Fibroblast of the aortic adventitia (primary cell): ENCODE data around the gene DIAPH3. TPM values are rescaled to one million over a fixed set of nuclear protein-coding genes. Genes with fewer than 3 reads are reported as not detected.

ENCODE experiments used
- DNase-seq: peaks from one replicate; pipeline ENCODE4 v3.0.0-alpha.2; 2010; ENCODE audit warnings: low read depth
- H3K4me3 ChIP-seq: 2 replicates; pipeline ENCODE4 v1.5.1; 2011; ENCODE audit warnings: low read depth, mild to moderate bottlenecking, control low read depth, low read length, moderate library complexity
- total RNA-seq: library from RNA; depleted of rRNA; stranded (reverse); fragments of >200 nt; gene quantifications from 2 replicates; pipeline ENCODE4 v1.2.3, GENCODE V29; 2012; ENCODE audit warnings: low replicate concordance
- TF ChIP-seq, protein P1 (sequence below): IDR thresholded peaks from 2 replicates; pipeline ENCODE4 v1.5.1; 2011; ENCODE audit warnings: mild to moderate bottlenecking, low read length, control low read depth, inconsistent platforms; ENCODE audit not compliant: insufficient read depth

DIAPH3 gene
- total RNA-seq, 1 donor, result 40.9 TPM

GRCh38 chr13:60139272-60139671 lies 24.5 kb downstream of the DIAPH3 start:
- no peak overlapping the region for H3K4me3 ChIP-seq
- no peak for DNase-seq
- TF ChIP-seq, protein P1, sequence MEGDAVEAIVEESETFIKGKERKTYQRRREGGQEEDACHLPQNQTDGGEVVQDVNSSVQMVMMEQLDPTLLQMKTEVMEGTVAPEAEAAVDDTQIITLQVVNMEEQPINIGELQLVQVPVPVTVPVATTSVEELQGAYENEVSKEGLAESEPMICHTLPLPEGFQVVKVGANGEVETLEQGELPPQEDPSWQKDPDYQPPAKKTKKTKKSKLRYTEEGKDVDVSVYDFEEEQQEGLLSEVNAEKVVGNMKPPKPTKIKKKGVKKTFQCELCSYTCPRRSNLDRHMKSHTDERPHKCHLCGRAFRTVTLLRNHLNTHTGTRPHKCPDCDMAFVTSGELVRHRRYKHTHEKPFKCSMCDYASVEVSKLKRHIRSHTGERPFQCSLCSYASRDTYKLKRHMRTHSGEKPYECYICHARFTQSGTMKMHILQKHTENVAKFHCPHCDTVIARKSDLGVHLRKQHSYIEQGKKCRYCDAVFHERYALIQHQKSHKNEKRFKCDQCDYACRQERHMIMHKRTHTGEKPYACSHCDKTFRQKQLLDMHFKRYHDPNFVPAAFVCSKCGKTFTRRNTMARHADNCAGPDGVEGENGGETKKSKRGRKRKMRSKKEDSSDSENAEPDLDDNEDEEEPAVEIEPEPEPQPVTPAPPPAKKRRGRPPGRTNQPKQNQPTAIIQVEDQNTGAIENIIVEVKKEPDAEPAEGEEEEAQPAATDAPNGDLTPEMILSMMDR, result no peak

DNA sequence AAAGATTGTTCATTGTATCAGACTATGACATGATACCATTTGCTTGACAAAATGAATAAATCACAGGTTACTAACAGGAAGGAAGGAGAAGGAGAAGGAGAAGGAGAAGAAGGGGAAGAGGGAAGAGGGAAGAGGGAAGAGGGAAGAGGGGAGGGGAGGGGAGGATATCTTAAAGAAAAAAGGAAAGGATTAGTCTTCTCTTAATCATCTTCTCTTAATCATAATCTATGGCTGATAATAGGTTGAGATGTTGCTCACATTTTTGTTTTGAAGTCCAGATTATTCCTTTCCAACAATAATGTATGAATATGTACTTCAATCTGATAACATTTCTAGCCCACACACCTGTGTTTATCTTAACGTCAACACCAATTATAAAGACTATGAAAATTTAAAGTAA lies 25.1 kb downstream of the DIAPH3 start:
- TF ChIP-seq, protein P1, result no peak
- no peak overlapping the region for H3K4me3 ChIP-seq

GRCh38 chr13:60137911-60138560 lies 25.7 kb downstream of the DIAPH3 start:
- TF ChIP-seq, protein P1, result no peak
- DNase-seq, result no peak
- no peak overlapping the region for H3K4me3 ChIP-seq

More for the DNA sequence above, 25.1 kb downstream of the DIAPH3 start:
- no peak for DNase-seq

GRCh38 chr13:60135344-60135743 lies 28.4 kb downstream of the DIAPH3 start:
- no peak for DNase-seq
- no peak overlapping the region for H3K4me3 ChIP-seq
- TF ChIP-seq, protein P1, result no peak

DNA sequence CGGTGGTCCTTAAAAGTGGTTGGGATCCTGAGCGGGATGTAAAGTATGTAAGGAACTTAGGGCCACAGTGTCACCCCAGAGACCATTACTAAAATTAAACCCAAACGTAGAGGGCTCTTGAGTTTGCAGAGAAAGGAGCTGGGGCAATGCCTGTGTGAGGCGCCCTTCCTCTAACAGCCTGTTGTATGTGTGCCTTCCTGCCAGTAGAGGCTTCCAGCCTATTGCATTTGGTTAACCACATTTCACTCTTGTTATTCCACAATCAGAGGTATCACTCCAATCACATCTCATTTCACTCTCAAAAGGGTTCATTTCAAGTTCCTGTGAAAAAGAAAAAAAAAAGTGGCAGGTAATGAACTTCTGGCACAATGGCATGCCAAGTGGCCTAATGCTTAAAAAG lies 29.4 kb downstream of the DIAPH3 start:
- TF ChIP-seq, protein P1, result peak; percentile 57
- no peak overlapping the region for H3K4me3 ChIP-seq
- DNase-seq, result peak; percentile 49

- no peak overlapping the region for H3K4me3 ChIP-seq
- no peak for DNase-seq
These were observed 42.4 kb downstream of the DIAPH3 start for GRCh38 chr13:60121337-60121687.

More at GRCh38 chr13:60121337-60121687, 42.4 kb downstream of the DIAPH3 start:
- TF ChIP-seq, protein P1, result no peak
